IMR-90 (cell line): Measurements from ENCODE around the gene RAF1. TPM values are rescaled to one million over a fixed set of nuclear protein-coding genes. Genes with fewer than 3 reads are reported as not detected.

ENCODE experiments used
- ATAC-seq: fragments of 200-7000 bp; cut with Tn5 transposase; 2 replicates; pipeline ENCODE4 v1.9.1; 2020; ENCODE audit warnings: low read depth, mild to moderate bottlenecking, moderate library complexity
- BruUV-seq: library from RNA; stranded (reverse); fragments of 400-500 nt; replicated peaks from 2 replicates; lab custom pipeline; 2021; lab: Mats Ljungman, UMichigan
- CTCF ChIA-PET: fragments of 300-600 bp; formaldehyde crosslinking; extraction: SDS; loops from one replicate; lab custom pipeline; 2021; ENCODE audit warnings: antibody characterized with exemption; lab: Yijun Ruan, JAX
- POLR2A ChIA-PET: fragments of 300-600 bp; sonication (Branson Sonifier 250); formaldehyde crosslinking; loops from one replicate; lab custom pipeline; 2022; ENCODE audit warnings: antibody characterized with exemption; ENCODE audit not compliant: unreplicated experiment; lab: Charles Lee
- DNase-seq: peaks from one replicate; pipeline ENCODE4 v3.0.0; 2013
- H2AFZ ChIP-seq: replicated peaks from 2 replicates; pipeline ENCODE3; 2013; ENCODE audit warnings: low read length, mild to moderate bottlenecking; ENCODE audit not compliant: poor library complexity
- H2AK5ac ChIP-seq: 2 replicates; pipeline ENCODE4 v1.6.1; 2013; ENCODE audit warnings: low read depth, low read length, inconsistent platforms
- H2AK9ac ChIP-seq: replicated peaks from 2 replicates; pipeline ENCODE3; 2013; ENCODE audit warnings: mild to moderate bottlenecking, low read depth, low read length, moderate library complexity; ENCODE audit not compliant: poor library complexity
- H2BK120ac ChIP-seq: 2 replicates; pipeline ENCODE4 v1.6.1; 2013; ENCODE audit warnings: low read depth, low read length, inconsistent platforms
- H2BK15ac ChIP-seq: 3 replicates; pipeline ENCODE4 v1.6.1; 2013; ENCODE audit warnings: low read depth, low read length, inconsistent platforms
- H2BK20ac ChIP-seq: 2 replicates; pipeline ENCODE4 v1.6.1; 2013; ENCODE audit warnings: low read depth, mild to moderate bottlenecking, inconsistent platforms, low read length, moderate library complexity
- H2BK5ac ChIP-seq: 2 replicates; pipeline ENCODE4 v1.6.1; 2013; ENCODE audit warnings: mild to moderate bottlenecking, low read depth, low read length, inconsistent platforms; ENCODE audit not compliant: poor library complexity, severe bottlenecking
- H3K14ac ChIP-seq: replicated peaks from 2 replicates; pipeline ENCODE4 v1.6.1; 2013; ENCODE audit warnings: low read depth, low read length, inconsistent platforms
- H3K18ac ChIP-seq: 2 replicates; pipeline ENCODE4 v1.6.1; 2013; ENCODE audit warnings: low read depth, low read length, control low read depth
- H3K23ac ChIP-seq: 2 replicates; pipeline ENCODE4 v1.6.1; 2013; ENCODE audit warnings: low read depth, low read length, inconsistent platforms
- H3K27ac ChIP-seq: 2 replicates; pipeline ENCODE4 v1.5.1; 2013; ENCODE audit warnings: mild to moderate bottlenecking, control low read depth, low read length; ENCODE audit not compliant: insufficient read depth
- H3K27me3 ChIP-seq: 2 replicates; pipeline ENCODE4 v1.6.1; 2013; ENCODE audit warnings: low read length; ENCODE audit not compliant: control insufficient read depth, insufficient read depth
- H3K36me3 ChIP-seq: 2 replicates; pipeline ENCODE4 v1.6.1; 2013; ENCODE audit warnings: low read length, mixed read lengths; ENCODE audit not compliant: control insufficient read depth, insufficient read depth
- H3K4ac ChIP-seq: 2 replicates; pipeline ENCODE4 v1.6.1; 2013; ENCODE audit warnings: low read depth, low read length, inconsistent platforms
- H3K4me1 ChIP-seq: 2 replicates; pipeline ENCODE4 v1.6.1; 2013; ENCODE audit warnings: low read length, mixed read lengths; ENCODE audit not compliant: control insufficient read depth, insufficient read depth
- H3K4me2 ChIP-seq: 2 replicates; pipeline ENCODE4 v1.6.1; 2013; ENCODE audit warnings: low read depth, mild to moderate bottlenecking, control low read depth, low read length, moderate library complexity
- H3K4me3 ChIP-seq: 2 replicates; pipeline ENCODE4 v1.5.1; 2013; ENCODE audit warnings: low read depth, mild to moderate bottlenecking, control low read depth, low read length, moderate library complexity; ENCODE audit not compliant: insufficient read depth
- H3K56ac ChIP-seq: 2 replicates; pipeline ENCODE4 v1.6.1; 2013; ENCODE audit warnings: low read length, inconsistent platforms; ENCODE audit not compliant: insufficient read depth; ENCODE audit errors: extremely low read depth
- H3K79me1 ChIP-seq, 2 experiments: 2 replicates each; pipeline ENCODE4 v1.6.1; 2013; ENCODE audit warnings: low read length in 2 of 2, inconsistent platforms in 1 of 2, low read depth in 1 of 2
- H3K9ac ChIP-seq: 2 replicates; pipeline ENCODE4 v1.6.1; 2013; ENCODE audit warnings: low read depth, low read length, control low read depth
- H3K9me1 ChIP-seq: 2 replicates; pipeline ENCODE4 v1.6.1; 2013; ENCODE audit warnings: low read length, inconsistent platforms; ENCODE audit not compliant: insufficient read depth
- H3K9me3 ChIP-seq: 2 replicates; pipeline ENCODE4 v1.6.1; 2013; ENCODE audit warnings: low read length; ENCODE audit not compliant: control insufficient read depth, insufficient read depth
- H4K20me1 ChIP-seq: 2 replicates; pipeline ENCODE4 v1.6.1; 2013; ENCODE audit warnings: low read length, inconsistent platforms; ENCODE audit not compliant: insufficient read depth
- H4K5ac ChIP-seq: 2 replicates; pipeline ENCODE4 v1.6.1; 2013; ENCODE audit warnings: mild to moderate bottlenecking, low read depth, low read length, control low read depth
- H4K8ac ChIP-seq, 2 experiments: 2 replicates each; pipeline ENCODE4 v1.6.1; 2013; ENCODE audit warnings: low read depth in 2 of 2, low read length in 2 of 2, control low read depth in 1 of 2, inconsistent platforms in 1 of 2
- H4K91ac ChIP-seq: 2 replicates; pipeline ENCODE4 v1.6.1; 2013; ENCODE audit warnings: low read depth, low read length, inconsistent platforms; ENCODE audit not compliant: insufficient read depth
- BHLHE40 ChIP-seq: fragments of 150-350 bp; IDR thresholded peaks from 2 replicates; pipeline ENCODE4 v1.6.1; 2016; ENCODE audit warnings: mild to moderate bottlenecking, low read depth, low read length
- CTCF ChIP-seq: conservative IDR thresholded peaks from 2 replicates; pipeline ENCODE4 v1.5.1; 2012; ENCODE audit warnings: mild to moderate bottlenecking, low read depth, low read length, improper control_type of control experiment
- FOS ChIP-seq: fragments of 150-350 bp; IDR thresholded peaks from 2 replicates; pipeline ENCODE4 v1.6.1; 2016; ENCODE audit warnings: low read depth, low read length
- MXI1 ChIP-seq: IDR thresholded peaks from 2 replicates; pipeline ENCODE4 v1.6.1; 2012; ENCODE audit warnings: low read depth, mild to moderate bottlenecking, low read length, moderate library complexity, borderline replicate concordance
- POLR2A ChIP-seq: IDR thresholded peaks from 2 replicates; pipeline ENCODE4 v1.6.1; 2012; ENCODE audit warnings: mild to moderate bottlenecking, low read depth, low read length
- RCOR1 ChIP-seq: IDR thresholded peaks from 2 replicates; pipeline ENCODE4 v1.6.1; 2012; ENCODE audit warnings: mild to moderate bottlenecking, low read length, improper control_type of control experiment; ENCODE audit not compliant: insufficient replicate concordance
- RFX5 ChIP-seq: IDR thresholded peaks from 2 replicates; pipeline ENCODE4 v1.8.0; 2012; ENCODE audit warnings: low read depth, mild to moderate bottlenecking, low read length, moderate library complexity
- WGBS, 2 experiments: methylation state at CpG; one replicate each; pipeline versions ENCODE4 v1.1.5 to v1.1.7; 2013; ENCODE audit warnings: missing lambda C conversion rate in 2 of 2; ENCODE audit not compliant: insufficient read length in 1 of 2; ENCODE audit errors: extremely low coverage in 2 of 2; 5-methylcytosine and 5-hydroxymethylcytosine counted together
- dilution Hi-C: fragments of 300-500 bp; cut with HindIII; formaldehyde crosslinking; loops from one replicate; pipeline ENCODE4 v1.14.3; 2018; ENCODE audit warnings: low sequenced_read_pairs; ENCODE audit not compliant: unreplicated experiment
- in situ Hi-C: fragments of 300-500 bp; cut with MboI; formaldehyde crosslinking; loops from 3 replicates; pipeline ENCODE4 v1.14.3; 2019; ENCODE audit warnings: low sequenced_read_pairs, inconsistent platforms, mixed read lengths
- intact Hi-C: fragments of 100-400 bp; cut with micrococcal nuclease; formaldehyde crosslinking; loops from 2 replicates; pipeline ENCODE4 v1.10.0; 2022
- polyA plus RNA-seq, 3 experiments: library from polyadenylated mRNA; depleted of rRNA; stranded (reverse); fragments of >200 nt; gene quantifications; 2 replicates each; pipeline ENCODE4 v1.2.3, GENCODE V29; 2012; ENCODE audit warnings: low replicate concordance in 1 of 3
- total RNA-seq: library from RNA; depleted of rRNA; stranded (reverse); fragments of >200 nt; gene quantifications from 2 replicates; pipeline ENCODE4 v1.2.3, GENCODE V29; 2012

The RAF1 gene
- total and polyA plus RNA-seq, 2 of the 4 experiments (the other 2 are of a cell fraction) = 115 to 151 TPM

- no peak for DNase-seq
- H2BK5ac ChIP-seq = no peak overlapping the region
- H3K9ac ChIP-seq = no peak overlapping the region
- H3K27ac ChIP-seq = no peak overlapping the region
- no peak overlapping the region for H3K14ac ChIP-seq
- ChIA-PET CTCF (no interaction called here), POLR2A (no interaction called here)
- ATAC-seq = no peak
- no peak overlapping the region for H2BK15ac ChIP-seq
- no peak overlapping the region for H2AK5ac ChIP-seq
- peaks cover 84% of the 10 kb centered on the region for H4K20me1 ChIP-seq
- peaks cover 10% of the 10 kb centered on the region for H3K4me1 ChIP-seq
- H2BK120ac ChIP-seq = no peak overlapping the region
- no peak overlapping the region for H3K23ac ChIP-seq
- H3K27me3 ChIP-seq = no peaks in the 10 kb centered on the region
- H3K4me2 ChIP-seq = no peak overlapping the region
- no peak overlapping the region for H3K18ac ChIP-seq
- WGBS, 2 experiments = no CpG with 5 or more reads among the region's 1 CpG
- no peak overlapping the region for H4K5ac ChIP-seq
- intact Hi-C loops = no loop called here
- no peak overlapping the region for H3K4ac ChIP-seq
- H3K56ac ChIP-seq = no peak overlapping the region
- dilution Hi-C loops = no loop called here
- H2AK9ac ChIP-seq = no peak overlapping the region
- no peak overlapping the region for H2BK20ac ChIP-seq
- peaks cover 9 to 65% of the 10 kb centered on the region in 2 experiments; a peak in 3 of 4 replicates for H3K79me1 ChIP-seq
- H2AFZ ChIP-seq = no peak overlapping the region
- no peak overlapping the region for H4K91ac ChIP-seq
- in situ Hi-C loops = no loop called here
- no peaks in the 10 kb centered on the region for H3K36me3 ChIP-seq
- BruUV-seq = no TSS peak
- H3K9me3 ChIP-seq = peaks cover 2% of the 10 kb centered on the region; the same call in 1 of the 2 replicates
- TF ChIP-seq POLR2A (no peak), MXI1 (no peak), RCOR1 (no peak), CTCF (no peak), FOS (no peak), BHLHE40 (no peak), RFX5 (no peak)
- no peak overlapping the region for H4K8ac ChIP-seq
- peaks cover 15% of the 10 kb centered on the region for H3K9me1 ChIP-seq
- H3K4me3 ChIP-seq = no peak overlapping the region
Observed at GRCh38 chr3:12562451-12562850, 101.5 kb downstream of the RAF1 start.
